Measurements from ENCODE around the gene PRRT1. TPM values are rescaled to one million over a fixed set of nuclear protein-coding genes. Genes with fewer than 3 reads are reported as not detected.
A peak's percentile ranks its signal among the peaks of the same experiment; 100 is the strongest.

The PRRT1 gene
- total and polyA plus RNA-seq, 8 donors: 0.18 to 6.0 (median 1.4) TPM; not detected in 2

GRCh38 chr6:32111424-32112066, 40.2 kb downstream of the PRRT1 start:
- Histone ChIP-seq H3K27ac (peak overlapping the region in 4 of 5 donors; percentile 75 to 85 (median 79)), H3K9me3 (no peaks in the 10 kb centered on the region), H3K4me3 (no peak overlapping the region), H3K36me3 (peaks cover 7 to 23% (median 19%) of the 10 kb centered on the region in 4 donors), H3K27me3 (peaks cover 0 to 5% (median 0%) of the 10 kb centered on the region in 3 donors), H3K4me1 (peaks cover 46 to 83% (median 63%) of the 10 kb centered on the region in 4 donors)
- intact Hi-C loops (cut with DNase I; ENCODE audit: low total_unique reads): no loop called here
- DNase-seq: peak in 1 of 2 donors; percentile 67
- TF ChIP-seq POLR2A (IDR thresholded peaks at IDR 0.05): no peak
- no peak for TF ChIP-seq POLR2AphosphoS5 (IDR thresholded peaks at IDR 0.05)
- no peak for TF ChIP-seq EP300 (IDR thresholded peaks at IDR 0.05)
- 40 to 66% (median 51%) methylated on average over 7 of the region's 7 CpGs for WGBS, 5 donors

- 14 to 33% (median 19%) methylated on average over 4 to 7 of the region's 7 CpGs for WGBS, 5 donors
- H3K9me3 ChIP-seq: no peaks in the 10 kb centered on the region
- H3K4me3 ChIP-seq: no peak overlapping the region
- DNase-seq: peak in 1 of 2 donors; percentile 66
- H3K4me1 ChIP-seq: peaks cover 46 to 88% (median 68%) of the 10 kb centered on the region in 4 donors
- H3K36me3 ChIP-seq: peaks cover 0 to 14% (median 10%) of the 10 kb centered on the region in 4 donors
- intact Hi-C loops (cut with DNase I; ENCODE audit: low total_unique reads): no loop called here
- no peak for TF ChIP-seq EP300 (IDR thresholded peaks at IDR 0.05)
- peak in 2 of 3 donors; percentile 6 to 63 for TF ChIP-seq POLR2AphosphoS5 (IDR thresholded peaks at IDR 0.05)
- TF ChIP-seq POLR2A (IDR thresholded peaks at IDR 0.05): no peak
- TF ChIP-seq, protein P1, sequence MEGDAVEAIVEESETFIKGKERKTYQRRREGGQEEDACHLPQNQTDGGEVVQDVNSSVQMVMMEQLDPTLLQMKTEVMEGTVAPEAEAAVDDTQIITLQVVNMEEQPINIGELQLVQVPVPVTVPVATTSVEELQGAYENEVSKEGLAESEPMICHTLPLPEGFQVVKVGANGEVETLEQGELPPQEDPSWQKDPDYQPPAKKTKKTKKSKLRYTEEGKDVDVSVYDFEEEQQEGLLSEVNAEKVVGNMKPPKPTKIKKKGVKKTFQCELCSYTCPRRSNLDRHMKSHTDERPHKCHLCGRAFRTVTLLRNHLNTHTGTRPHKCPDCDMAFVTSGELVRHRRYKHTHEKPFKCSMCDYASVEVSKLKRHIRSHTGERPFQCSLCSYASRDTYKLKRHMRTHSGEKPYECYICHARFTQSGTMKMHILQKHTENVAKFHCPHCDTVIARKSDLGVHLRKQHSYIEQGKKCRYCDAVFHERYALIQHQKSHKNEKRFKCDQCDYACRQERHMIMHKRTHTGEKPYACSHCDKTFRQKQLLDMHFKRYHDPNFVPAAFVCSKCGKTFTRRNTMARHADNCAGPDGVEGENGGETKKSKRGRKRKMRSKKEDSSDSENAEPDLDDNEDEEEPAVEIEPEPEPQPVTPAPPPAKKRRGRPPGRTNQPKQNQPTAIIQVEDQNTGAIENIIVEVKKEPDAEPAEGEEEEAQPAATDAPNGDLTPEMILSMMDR (IDR thresholded peaks at IDR 0.05): no peak
- peaks cover 0 to 5% (median 0%) of the 10 kb centered on the region in 3 donors for H3K27me3 ChIP-seq
- H3K27ac ChIP-seq: peak overlapping the region in 4 of 5 donors; percentile 75 to 85 (median 79)
Measured at GRCh38 chr6:32110632-32111031, 41.1 kb downstream of the PRRT1 start.

DNA sequence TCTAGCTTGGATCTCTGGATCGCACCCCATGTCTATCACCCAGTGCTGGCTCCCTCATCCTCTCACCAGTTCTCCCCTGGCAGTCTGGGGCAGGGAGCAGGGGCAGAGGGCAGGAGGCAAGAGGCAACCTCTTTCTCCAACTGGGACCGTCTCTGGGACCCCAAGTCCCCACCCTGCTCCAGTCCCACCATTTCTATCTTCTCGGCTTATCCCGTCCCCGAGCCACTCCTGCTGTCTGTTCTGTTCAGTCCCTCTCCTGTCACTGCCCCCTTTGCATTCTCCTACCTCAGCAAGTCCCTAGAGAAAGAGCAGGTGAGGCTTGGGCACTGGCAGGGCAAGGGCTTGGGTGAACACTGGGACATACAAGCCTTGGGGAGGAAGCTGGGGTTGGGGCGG, 42.0 kb downstream of the PRRT1 start:
- 49 to 70% (median 56%) methylated on average over 6 of the region's 6 CpGs for WGBS, 5 donors
- H3K36me3 ChIP-seq: peaks cover 0 to 5% (median 1%) of the 10 kb centered on the region in 4 donors
- no peaks in the 10 kb centered on the region for H3K9me3 ChIP-seq
- peaks cover 46 to 90% (median 67%) of the 10 kb centered on the region in 4 donors for H3K4me1 ChIP-seq
- H3K4me3 ChIP-seq: no peak overlapping the region
- TF ChIP-seq EP300 (IDR thresholded peaks at IDR 0.05): no peak
- no peak for TF ChIP-seq POLR2AphosphoS5 (IDR thresholded peaks at IDR 0.05)
- no peak for TF ChIP-seq POLR2A (IDR thresholded peaks at IDR 0.05)
- TF ChIP-seq, protein P1 (IDR thresholded peaks at IDR 0.05): no peak
- H3K27ac ChIP-seq: peak overlapping the region in 4 of 5 donors; percentile 75 to 85 (median 79)
- DNase-seq: no peak
- H3K27me3 ChIP-seq: peaks cover 0 to 5% (median 0%) of the 10 kb centered on the region in 3 donors
- intact Hi-C loops (cut with DNase I; ENCODE audit: low total_unique reads): no loop called here

DNA sequence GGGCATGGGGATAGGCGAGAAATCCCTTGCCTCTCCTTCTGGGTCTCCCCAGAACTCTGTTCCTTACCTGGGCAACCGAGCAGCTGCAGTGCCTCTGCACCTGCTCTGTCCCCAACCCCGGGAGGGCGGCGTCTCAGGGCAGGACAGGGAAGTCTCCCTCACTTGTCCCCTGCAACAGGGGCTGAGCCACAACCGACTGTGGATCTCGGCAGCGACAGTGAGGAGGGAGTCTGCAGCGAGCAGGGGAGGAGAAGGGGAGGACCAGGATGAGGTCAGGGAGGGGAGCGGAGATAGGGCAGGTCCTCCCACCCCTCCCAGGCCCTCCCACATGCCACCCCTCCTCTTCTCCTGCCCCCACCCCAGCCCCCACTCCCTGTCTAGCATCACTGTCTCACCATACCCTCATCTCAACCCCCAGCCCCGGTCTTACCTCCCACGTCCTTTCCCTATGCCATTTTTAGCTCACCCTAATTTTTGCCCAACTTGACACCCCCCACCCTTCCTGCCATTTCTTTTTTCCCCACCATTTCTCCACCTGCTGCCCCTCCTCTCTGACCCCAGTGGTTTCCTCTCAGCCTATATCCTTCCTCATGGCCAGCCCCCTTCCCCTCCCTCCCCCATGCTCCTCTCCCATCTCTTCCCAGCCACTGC, 42.5 kb downstream of the PRRT1 start, which contains the start of gene TNXB:
Gene TNXB, minus strand, starts transcription at position 225 of the 651 bp plus-strand sequence. CDS start 11,140 bp downstream, outside the sequence.
- no peaks in the 10 kb centered on the region for H3K9me3 ChIP-seq
- DNase-seq: peak in 1 of 2 donors; percentile 70
- WGBS, 5 donors: 7 to 17% (median 13%) methylated on average over 7 to 12 of the region's 12 CpGs
- H3K27me3 ChIP-seq: peaks cover 0 to 5% (median 0%) of the 10 kb centered on the region in 3 donors
- peaks cover 46 to 86% (median 65%) of the 10 kb centered on the region in 4 donors for H3K4me1 ChIP-seq
- H3K36me3 ChIP-seq: peaks cover 0 to under 1% (median 0%) of the 10 kb centered on the region in 4 donors
- peak within 1 kb of the TSS; percentile 29 to 37 (median 32) for H3K4me3 ChIP-seq
- no peak for TF ChIP-seq EP300 (IDR thresholded peaks at IDR 0.05)
- TF ChIP-seq, protein P1 (IDR thresholded peaks at IDR 0.05): no peak
- TF ChIP-seq POLR2AphosphoS5 (IDR thresholded peaks at IDR 0.05): peak in 2 of 3 donors; percentile 45 to 63
- TF ChIP-seq POLR2A (IDR thresholded peaks at IDR 0.05): no peak
- intact Hi-C loops (cut with DNase I; ENCODE audit: low total_unique reads): no loop called here
- H3K27ac ChIP-seq: peak within 1 kb of the TSS; percentile 22 to 85 (median 76)

Measured in stomach (tissue), 9 donors.